ENCODE measurements around the gene APIP.

Gene APIP

DNA sequence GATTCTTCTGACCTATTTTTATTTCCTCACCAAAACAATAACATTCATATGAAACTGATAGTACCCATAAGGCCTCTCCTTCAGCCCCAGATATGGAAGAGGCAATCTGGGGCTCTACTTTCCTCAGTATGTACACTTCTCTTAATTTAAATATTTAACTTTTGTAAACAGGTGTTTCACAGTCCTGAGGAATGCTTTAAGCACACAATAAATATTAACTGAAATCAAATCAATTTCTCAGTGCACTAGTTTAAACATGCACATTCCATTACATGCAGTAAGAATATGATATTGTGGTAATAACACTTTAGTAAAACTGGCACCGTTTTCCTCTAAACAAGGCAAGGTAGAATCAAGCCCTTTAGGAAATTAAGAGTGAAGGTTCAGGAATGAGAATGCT, 28.9 kb downstream of the APIP start:
- no peak for DNase-seq (ENCODE audit: low read depth)

DNA sequence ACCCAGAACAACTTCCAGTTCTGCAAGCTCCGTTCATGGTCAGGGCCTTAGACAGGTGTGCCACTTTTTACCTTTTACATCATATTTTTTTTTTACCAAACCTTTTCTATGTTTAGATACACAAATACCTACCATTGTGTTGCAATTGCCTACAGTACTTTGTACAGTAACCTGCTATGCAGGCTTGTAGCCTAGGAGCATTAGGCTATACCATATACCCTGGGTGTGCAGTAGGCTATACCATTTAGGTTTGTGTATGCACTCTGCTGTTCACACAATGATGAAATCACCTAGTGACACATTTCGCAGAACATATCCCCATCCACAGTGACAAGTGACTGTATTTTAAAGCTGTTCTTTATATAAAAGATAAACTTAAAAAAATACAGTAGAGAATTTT, 29.6 kb downstream of the APIP start:
- no peak for DNase-seq (ENCODE audit: low read depth)

DNA sequence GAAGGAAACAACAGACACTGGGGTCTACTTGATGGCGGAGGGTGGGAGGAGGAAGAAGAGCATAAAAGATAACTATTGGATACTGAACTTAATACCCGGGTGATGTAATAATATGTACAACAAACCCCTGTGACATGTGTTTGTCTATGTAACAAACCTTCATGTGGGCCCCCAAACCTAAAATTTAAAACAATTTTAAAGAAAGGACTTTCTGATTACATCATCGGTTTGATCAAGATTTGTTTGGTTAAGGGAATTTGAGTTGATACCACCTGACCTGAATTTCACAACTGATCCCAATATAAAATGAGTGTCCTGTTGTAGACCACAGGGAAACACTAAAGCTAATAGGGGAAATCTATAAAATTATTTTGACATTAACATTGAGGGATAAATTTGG, 34.3 kb downstream of the APIP start:
- no peak for DNase-seq (ENCODE audit: low read depth)

DNA sequence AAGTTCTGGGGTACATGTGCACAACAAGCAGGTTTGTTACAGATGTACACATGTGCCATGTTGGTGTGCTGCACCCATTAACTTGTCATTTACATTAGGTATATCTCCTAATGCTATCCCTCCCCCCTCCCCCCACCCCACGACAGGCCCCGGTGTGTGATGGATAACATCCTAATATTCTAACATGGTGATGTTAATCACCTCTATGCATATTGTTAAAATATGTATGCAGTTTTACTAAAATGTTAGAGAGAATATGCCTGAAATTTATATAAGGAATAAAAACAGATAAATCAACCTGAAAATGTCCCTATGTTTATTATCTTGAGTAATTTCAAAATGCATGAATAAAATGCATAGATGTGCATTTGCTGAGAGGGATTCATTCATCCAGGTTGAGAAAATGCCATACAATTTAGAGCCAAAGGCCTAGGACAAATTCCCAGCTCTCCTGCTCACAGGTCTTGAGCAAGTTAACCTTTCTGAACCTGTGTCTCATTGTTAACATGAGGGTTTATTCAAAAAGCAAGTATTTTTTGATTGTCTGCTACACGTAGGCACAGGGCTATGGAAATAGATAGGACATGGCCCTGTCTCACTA, 38.7 kb downstream of the APIP start:
- DNase-seq (ENCODE audit: low read depth), result no peak

DNA sequence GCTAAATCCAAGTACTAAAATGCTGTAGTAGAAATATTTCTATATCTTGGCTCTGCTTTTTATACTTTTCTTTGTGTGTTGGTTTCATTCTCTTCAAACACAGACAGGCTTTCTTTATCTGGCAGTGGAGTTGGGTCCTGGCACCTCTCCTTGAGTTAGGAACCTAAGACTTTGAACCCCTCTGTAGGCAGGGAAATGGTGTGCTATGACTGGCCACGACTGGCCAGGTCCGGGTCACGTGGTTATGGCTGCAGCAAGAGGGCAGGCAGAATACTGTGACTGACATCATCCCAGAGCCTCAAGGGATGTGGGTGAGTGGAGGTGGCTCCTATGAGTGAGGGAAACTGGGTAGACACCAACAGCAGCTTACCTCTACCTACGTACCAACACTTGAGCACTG, 42.0 kb downstream of the APIP start:
- no peak for DNase-seq (ENCODE audit: low read depth)

DNA sequence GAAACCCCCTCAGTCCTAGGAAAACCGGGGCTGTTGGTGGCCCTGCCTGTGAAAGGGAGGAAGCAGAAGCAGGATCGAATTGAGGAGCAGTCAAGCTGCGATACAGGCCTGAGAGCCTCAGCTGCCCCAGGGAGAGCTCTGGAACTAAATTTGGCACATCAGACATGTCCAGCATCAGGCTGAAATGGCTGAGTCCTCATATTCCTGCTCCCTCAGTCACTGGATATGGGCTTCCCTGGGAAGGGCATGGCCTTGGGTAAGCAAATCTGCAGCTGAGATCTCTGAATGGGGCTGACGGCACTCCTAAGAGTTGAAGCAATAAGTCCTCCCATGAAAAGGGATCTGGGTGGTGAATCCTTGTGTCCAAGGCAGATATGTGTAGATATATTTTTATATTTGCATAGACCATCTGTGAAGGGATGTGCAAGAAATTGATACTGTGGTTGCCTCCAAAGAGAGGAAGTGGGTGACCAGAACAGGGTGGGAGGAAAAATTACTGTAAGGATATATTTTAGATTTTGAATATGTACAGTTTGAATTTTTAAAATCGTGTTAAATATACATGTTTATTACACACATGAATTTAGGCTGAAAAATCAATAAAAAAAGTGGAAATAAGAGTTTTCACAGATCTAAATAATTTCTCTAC, 45.5 kb downstream of the APIP start:
- no peak for DNase-seq (ENCODE audit: low read depth)

DNA sequence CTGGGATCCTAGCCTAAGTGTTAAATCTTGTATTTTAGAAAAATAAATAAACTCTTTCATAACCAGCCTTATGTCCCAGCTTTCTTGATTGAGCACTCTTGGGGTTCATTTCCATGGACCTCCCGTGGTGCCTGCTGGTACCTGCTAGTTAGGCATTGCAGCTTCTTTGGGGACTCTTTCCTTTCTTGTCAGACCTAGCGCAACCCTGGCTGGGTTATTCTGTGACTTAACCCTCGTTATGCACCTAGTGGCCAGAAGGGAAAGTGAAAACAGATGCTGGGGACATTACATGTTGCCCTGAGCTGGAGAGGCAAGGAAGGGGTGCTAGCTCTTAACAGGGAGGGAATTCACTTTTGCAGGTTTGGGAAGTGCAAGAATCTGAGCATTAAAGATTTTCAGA, 46.8 kb downstream of the APIP start:
- no peak for DNase-seq (ENCODE audit: low read depth)

DNA sequence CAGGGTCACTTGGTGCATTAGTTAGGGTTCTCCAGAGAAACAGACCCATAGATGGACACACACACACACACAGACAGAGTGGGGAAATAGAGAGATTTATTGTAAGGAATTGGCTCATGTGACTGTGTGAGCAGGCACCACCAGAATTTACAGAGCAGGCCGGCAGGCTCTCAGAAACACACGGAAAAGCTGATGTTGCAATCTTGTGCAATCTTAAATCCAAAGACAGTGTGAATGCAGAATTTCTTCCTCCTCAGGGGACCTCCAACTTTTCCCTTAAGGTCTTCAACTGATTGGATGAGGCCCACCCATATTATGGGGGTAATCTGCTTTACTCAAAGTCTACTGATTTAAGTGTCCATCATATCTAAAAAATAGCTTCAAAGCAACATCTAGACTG, 49.8 kb downstream of the APIP start:
- DNase-seq (ENCODE audit: low read depth), result no peak

DNA sequence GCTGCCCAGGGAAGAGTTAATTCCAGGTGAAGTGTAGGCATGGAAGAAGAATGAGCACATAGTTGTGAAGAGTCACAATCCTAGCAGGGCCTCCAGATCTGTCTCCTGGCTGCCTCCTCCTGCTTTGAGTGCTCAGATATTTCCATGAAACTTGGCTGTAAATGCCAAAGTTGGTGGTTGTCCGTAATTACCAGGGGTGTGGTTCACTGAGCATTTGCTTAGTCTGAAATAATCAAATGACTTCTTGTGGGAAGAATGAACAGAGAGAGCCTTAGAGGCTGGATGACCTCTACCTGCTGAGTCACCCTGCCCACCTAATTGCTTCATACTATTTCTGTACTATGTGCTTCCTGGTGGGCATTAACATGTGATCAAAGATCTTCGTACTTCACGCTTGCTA, 50.9 kb downstream of the APIP start:
- DNase-seq (ENCODE audit: low read depth), result no peak

DNA sequence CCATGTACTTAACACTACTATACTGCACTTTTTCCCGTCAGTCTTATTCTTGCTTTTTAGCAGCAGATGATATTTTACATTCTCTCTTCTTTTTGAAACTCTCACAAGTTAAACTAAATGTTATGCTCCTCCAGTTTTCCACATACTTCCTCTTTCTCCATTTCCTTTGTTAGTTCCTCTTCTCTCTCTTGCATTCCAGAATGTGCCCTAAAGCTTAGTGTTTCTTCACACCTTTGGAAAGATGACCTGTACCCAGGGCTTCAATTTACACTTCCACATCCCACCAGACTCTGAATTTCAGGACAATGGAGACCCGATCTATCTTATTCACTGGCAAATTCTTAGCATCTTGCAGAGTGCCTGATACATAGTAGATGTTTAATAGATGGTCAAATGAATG, 51.8 kb downstream of the APIP start:
- DNase-seq (ENCODE audit: low read depth), result no peak

DNA sequence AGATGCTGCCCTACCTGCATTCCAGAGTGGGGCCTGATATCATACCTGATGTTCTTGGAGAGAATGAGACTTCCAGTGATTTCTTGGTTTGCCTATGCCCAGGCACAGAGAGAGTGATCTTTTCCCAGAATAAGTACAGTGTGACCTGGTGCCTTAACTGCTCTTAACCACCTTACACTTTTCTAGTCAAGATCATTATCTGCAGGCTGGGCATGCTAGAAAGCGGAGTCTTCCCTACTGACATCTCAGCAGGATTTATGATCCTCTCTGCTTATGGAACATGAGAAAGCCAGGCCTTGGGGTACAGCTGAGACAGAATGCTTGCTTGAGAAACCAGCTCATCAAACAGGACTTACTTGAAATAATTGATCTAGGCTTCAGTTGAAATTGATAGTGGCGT, 53.1 kb downstream of the APIP start:
- no peak for DNase-seq (ENCODE audit: low read depth)

DNA sequence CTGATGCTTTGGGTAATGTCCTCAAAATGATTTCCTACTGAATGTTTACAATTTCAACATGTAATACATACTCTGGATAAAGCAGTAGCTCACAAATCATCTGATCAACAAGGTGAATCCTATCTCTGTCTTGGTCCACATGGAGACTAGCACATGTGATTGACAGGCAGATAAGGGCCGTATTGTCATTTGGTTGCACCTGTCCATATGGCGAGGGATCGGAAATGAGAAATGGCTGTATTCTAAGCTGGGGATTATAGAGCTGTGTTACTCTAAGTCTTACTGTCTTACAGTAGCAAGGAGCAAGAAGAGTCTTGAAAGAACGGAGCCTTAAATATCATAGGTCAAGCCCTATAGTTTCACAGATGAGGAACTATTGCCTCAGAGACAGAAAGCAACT, 55.7 kb downstream of the APIP start:
- no peak for DNase-seq (ENCODE audit: low read depth)

DNA sequence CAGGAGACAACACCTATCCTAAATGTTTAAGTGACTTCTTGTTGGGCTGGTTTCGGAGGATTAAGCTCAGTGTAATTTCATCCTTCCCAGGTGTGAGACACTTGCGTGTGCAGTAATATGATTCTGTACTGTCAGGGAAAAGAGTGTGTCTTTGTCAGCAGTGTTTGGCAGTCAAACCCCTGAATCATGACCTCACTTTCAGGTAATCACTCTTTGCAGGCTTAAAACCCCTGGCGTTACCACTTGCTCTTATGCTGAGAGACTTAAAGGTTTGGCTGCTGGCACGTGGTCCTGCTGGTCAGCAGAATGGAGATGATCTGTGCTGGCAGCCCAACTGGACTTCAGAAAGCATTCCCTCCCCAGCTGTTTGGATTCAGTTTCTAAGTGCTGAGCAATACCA, 56.1 kb downstream of the APIP start:
- DNase-seq (ENCODE audit: low read depth), result no peak

DNA sequence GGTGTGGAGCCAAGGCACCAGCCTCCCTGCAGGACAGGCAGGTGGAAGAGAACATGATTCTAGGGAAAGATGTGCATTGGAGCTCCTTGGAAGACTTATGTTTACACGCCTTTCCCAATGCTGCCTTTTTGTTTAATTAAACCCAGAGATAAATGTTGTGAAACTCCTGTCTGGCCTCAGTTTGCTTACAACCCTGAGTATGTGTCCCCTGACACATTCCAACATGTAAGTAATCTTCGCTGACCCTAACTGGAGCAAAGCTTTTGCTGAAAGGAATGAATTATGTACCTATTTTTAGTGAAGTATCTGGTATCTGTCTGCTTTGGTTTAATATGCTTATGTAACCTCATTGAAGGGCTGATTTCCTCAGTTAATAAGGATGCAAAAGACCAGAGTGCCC, 56.7 kb downstream of the APIP start:
- no peak for DNase-seq (ENCODE audit: low read depth)

DNA sequence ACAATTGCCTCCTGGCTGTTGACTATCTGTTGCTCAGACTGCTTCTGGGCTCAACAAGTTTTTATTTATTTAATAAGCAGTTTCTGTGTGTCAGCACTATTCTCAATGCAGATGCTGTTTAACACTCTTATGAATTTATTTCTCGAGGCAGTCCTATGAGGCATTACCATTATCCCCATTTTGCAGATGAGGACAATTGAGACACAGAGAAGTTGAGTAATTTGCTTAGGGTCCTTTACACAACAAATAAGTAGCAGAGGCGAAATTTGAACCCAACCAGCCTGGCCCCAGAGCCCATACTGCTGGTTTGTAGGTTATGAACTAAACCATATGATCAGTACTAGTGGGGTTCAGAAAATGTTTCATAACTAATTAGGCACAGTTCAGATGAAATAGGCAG, 58.7 kb downstream of the APIP start:
- no peak for DNase-seq (ENCODE audit: low read depth)

DNA sequence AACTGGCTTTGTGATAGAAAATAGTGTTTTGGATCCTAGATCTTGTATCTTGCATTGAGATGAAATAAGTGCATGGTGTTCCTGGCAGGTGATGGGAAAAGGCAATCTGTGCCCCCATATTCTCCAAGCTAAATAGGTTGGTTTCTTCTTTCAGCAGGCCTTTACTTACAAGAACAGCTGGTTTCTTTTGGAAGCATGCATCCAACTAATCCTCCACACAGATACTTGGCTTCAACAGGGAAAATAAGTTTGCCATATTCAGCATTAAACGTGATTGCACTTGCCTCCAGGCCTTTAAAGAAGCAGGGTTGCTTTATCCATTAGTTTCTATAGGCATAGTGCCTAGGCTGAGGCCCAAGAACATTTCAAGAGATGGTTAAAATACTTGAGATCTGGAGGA, 59.9 kb downstream of the APIP start:
- DNase-seq (ENCODE audit: low read depth), result no peak

DNA sequence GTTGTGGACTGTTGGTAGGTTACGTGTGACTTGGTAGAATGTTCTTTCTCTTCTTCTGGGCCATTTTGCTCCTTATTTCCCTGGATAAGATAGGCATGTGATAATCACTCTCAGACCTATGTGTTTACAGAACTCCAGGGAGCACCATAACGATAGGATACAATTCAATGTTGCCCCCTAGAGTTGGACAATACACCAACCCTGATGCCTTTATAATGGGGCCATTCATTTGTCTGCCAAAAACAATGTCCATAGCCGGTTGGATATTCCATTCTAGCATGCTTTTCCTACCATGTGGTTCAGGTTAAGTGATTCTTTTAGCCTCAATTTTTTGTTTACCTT, 60.5 kb downstream of the APIP start:
- no peak for DNase-seq (ENCODE audit: low read depth)

DNA sequence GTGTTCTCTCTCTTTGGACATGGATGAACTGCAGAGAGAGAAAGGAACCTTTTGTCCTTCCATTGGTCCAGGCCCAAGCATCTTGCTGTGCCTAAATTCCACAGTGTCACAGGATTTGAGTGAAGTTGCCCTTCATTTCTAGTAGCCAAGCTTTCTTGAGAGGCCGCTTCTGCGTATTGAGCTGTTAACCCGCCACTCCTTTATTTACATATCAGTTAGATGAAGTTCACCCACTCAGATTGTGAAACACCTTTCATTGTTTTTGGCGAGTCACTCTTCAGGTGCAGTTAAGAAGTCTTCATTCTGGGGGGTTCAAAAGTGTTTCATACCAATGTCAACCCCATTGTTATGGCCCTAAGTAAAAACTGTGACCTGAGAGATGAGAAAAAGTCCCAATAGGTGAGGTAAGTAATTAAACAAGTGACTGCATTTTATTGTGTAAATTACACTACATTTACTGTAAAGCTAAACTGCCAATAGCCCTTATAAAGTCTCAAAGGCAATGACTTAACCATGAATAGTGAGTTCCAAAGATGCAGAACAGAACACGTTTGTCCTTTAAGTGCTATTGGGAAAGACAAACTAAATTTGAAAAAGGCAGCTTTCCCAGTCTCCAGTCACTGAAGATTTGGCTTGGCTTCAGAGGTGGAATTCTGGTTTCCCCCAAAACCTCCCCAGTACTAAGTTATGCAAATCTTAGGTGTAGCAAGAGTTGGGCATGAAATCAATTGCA, 61.0 kb downstream of the APIP start:
- DNase-seq (ENCODE audit: low read depth), result no peak

DNA sequence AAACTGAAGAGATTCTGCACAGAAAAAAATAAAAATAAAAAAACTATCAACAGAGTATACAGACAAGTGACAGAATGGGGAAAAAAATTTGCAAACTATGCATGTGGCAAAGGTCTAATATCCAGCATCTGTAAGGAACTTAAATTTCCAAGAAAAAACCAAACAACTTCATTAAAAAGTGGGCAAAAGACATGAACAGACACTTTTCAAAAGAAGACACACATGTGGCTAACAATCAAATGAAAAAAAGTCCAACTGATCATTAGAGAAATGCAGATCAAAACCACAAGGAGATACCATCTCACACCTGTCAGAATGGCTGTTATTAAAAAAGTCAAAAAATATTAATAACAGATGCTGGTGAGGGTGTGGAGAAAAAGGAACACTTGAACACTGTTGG, 64.3 kb downstream of the APIP start:
- no peak for DNase-seq (ENCODE audit: low read depth)

DNA sequence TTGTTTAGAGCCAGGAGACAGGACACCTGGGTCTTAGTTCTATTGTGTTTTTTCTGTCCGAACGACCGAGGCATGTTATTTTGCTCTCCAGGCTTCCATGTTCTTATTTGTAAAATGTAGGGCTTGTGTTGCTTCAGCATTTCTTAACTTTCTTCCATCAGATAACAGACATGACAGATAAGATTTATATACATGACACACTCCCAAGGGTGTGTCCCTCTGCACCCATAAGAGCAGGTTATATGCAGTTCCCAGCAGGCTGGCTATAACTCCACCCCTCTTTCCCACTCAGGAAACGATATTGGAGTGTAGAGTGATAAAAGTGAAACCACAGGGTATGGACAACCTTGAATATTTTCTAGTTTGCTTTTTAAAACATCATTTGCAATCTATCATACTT, 65.8 kb downstream of the APIP start:
- DNase-seq (ENCODE audit: low read depth), result no peak

DNA sequence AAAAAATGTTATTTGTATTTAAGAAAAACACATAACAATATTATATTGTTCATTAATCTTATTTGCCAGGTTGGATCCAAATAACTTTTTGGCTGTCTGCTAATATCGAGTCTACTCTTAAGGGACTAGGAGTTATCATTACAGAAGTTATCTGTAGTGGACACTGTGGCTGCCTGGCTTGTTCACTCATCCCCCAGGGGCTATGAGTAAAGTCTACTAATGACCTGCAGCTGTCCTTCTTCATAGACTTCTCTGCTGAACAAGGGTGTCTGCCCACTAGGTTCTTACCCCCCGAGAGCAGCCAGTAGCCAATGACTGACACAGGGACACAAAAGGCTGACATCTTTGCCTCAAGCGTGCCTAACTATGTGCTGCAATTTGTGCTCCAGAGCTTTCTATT, 69.7 kb downstream of the APIP start:
- DNase-seq (ENCODE audit: low read depth), result no peak

DNA sequence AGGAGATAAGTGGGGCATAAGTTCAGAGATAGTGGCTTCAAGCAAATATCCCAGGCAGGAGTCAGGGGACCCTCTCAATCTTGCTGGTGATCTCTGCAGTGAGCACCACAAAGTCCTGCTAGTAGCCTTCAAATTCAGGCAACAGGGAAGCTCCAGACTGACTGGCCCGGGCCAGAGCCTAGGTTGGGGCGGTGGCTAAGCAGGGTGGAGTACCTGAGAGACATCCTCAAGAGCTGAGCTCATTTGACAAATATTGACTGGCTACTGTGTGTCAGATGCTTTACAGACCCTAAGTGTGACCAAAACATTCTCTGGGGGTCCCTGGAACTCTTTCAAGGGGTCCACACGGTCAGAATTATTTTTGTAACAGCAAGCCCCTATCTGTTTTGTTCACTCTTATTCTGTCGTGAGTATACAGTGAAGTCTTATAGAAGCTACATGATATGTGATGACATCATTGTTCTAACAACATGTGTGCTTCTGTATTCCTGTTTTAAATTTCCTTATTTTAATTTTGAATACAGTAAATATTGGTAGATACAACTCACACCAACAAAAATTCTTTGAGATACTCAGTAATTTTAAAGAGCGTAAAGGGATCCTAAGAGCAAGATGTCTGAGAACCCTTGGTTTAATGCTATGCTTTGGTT, 71.6 kb downstream of the APIP start:
- no peak for DNase-seq (ENCODE audit: low read depth)

DNA sequence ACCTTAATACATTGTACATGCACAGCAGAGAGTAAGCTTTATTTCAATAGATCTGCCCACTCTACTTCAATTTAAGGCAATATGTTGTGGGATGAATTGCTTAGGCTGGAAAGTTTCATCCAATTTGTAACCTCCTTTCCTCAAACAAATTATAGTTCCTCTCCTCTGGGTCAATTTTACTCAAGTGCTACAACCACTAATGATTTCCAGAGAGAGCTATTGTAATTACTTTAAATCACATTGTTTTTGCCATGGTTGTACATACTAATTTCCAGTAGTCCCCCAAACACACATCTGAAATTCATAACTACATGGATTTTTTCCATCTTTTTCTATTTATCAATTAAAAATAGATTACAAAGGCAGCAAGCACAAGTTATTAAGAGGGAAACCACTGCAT, 72.9 kb downstream of the APIP start:
- no peak for DNase-seq (ENCODE audit: low read depth)
